HepG2 (cell line): ENCODE measurements around the gene GABBR2. TPM values are rescaled to one million over a fixed set of nuclear protein-coding genes. Genes with fewer than 3 reads are reported as not detected.

Experiments
- ATAC-seq: fragments of 200-7000 bp; cut with Tn5 transposase; 3 replicates; pipeline ENCODE4 v1.9.1; 2020; ENCODE audit warnings: mild to moderate bottlenecking, moderate library complexity
- BruUV-seq: library from RNA; stranded (reverse); fragments of 400-500 nt; replicated peaks from 2 replicates; lab custom pipeline; 2021; lab: Mats Ljungman, UMichigan
- CTCF ChIA-PET: fragments of 300-600 bp; formaldehyde crosslinking; extraction: SDS; loops from one replicate; lab custom pipeline; 2021; ENCODE audit warnings: low total read pairs, inconsistent platforms, low intra/inter-chr PET ratio; lab: Yijun Ruan, JAX
- POLR2A ChIA-PET: fragments of 350-600 bp; sonication (Branson Sonifier 250); formaldehyde crosslinking; loops from one replicate; lab custom pipeline; 2020; ENCODE audit warnings: antibody characterized with exemption, inconsistent platforms; lab: Yijun Ruan, JAX
- DNase-seq: peaks from one replicate; pipeline ENCODE4 v3.0.0-alpha.2; 2015; ENCODE audit warnings: low spot score
- FAIRE-seq: peaks from 3 replicates; lab custom pipeline; 2011; peaks lifted over from hg19 to GRCh38; lab: Jason Lieb, UNC
- H2AFZ ChIP-seq: one replicate; pipeline ENCODE4 v1.6.1; 2011; ENCODE audit warnings: low read length, inconsistent platforms
- H3K27ac ChIP-seq: fragments of 300-600 bp; 3 replicates; pipeline ENCODE4 v1.8.0; 2011; ENCODE audit warnings: mixed run types, mild to moderate bottlenecking, mixed read lengths, low read length, inconsistent platforms; ENCODE audit not compliant: insufficient read depth; ENCODE audit errors: extremely low read length
- H3K27me3 ChIP-seq, 2 experiments: fragments of 200-600 bp in 1 of 2; 2 replicates in 1 of 2; 3 replicates in 1 of 2; pipeline versions ENCODE4 v1.6.0 to v1.8.0; 2011; ENCODE audit warnings: low read length in 2 of 2, mild to moderate bottlenecking in 2 of 2, moderate library complexity in 2 of 2, inconsistent platforms in 1 of 2; ENCODE audit not compliant: insufficient read depth in 2 of 2, control insufficient read depth in 1 of 2
- H3K36me3 ChIP-seq, 2 experiments: fragments of 200-600 bp in 1 of 2; replicated peaks in 1 of 2; 2 replicates in 1 of 2; 3 replicates in 1 of 2; pipeline versions ENCODE4 v1.5.1 to v1.8.0; 2011; ENCODE audit warnings: low read length in 2 of 2, inconsistent platforms in 1 of 2; ENCODE audit not compliant: insufficient read depth in 2 of 2, control insufficient read depth in 1 of 2
- H3K4me1 ChIP-seq: 2 replicates; pipeline ENCODE4 v1.5.1; 2012; ENCODE audit warnings: low read length, inconsistent platforms; ENCODE audit not compliant: insufficient read depth
- H3K4me2 ChIP-seq: 2 replicates; pipeline ENCODE4 v1.6.0; 2011; ENCODE audit warnings: low read depth, low read length, inconsistent platforms
- H3K4me3 ChIP-seq, 3 experiments: fragments of 200-600 bp in 1 of 3; sonication (generic), shearing (Covaris generic) in 1 of 3; replicated peaks in 1 of 3; 2 replicates each; pipeline ENCODE4 v1.5.1; 2011 to 2016; ENCODE audit warnings: low read length in 3 of 3, inconsistent platforms in 2 of 3, low read depth in 2 of 3, mild to moderate bottlenecking in 2 of 3, control low read depth in 1 of 3, mixed read lengths in 1 of 3; ENCODE audit not compliant: insufficient read depth in 1 of 3
- H3K79me2 ChIP-seq: one replicate; pipeline ENCODE4 v1.6.1; 2011; ENCODE audit warnings: low read length, inconsistent platforms; ENCODE audit not compliant: insufficient read depth
- H3K9ac ChIP-seq: 2 replicates; pipeline ENCODE4 v1.6.0; 2011; ENCODE audit warnings: mild to moderate bottlenecking, low read depth, low read length, inconsistent platforms; ENCODE audit not compliant: insufficient read depth
- H3K9me3 ChIP-seq: 2 replicates; pipeline ENCODE4 v1.5.1; 2012; ENCODE audit warnings: mild to moderate bottlenecking, low read length
- H4K20me1 ChIP-seq: 2 replicates; pipeline ENCODE4 v1.6.0; 2011; ENCODE audit warnings: inconsistent platforms, mild to moderate bottlenecking, low read length, moderate library complexity; ENCODE audit not compliant: insufficient read depth
- AKNA ChIP-seq: sonication (generic); formaldehyde crosslinking; IDR thresholded peaks from 2 replicates; pipeline ENCODE4 v1.4.0; 2020; ENCODE audit warnings: missing genetic modification reagents, borderline replicate concordance
- NR2F2 ChIP-seq: IDR thresholded peaks from 2 replicates; pipeline ENCODE4 v1.6.1; 2012; ENCODE audit warnings: low read depth, inconsistent platforms, borderline replicate concordance
- POLR2AphosphoS5 ChIP-seq: IDR thresholded peaks from 2 replicates; pipeline ENCODE4 v1.6.1; 2012; ENCODE audit warnings: low read depth, low read length
- ZBTB26 ChIP-seq: IDR thresholded peaks from 2 replicates; pipeline ENCODE4 v1.6.1; 2016; ENCODE audit warnings: missing compliant biosample characterization, missing genetic modification reagents, borderline replicate concordance
- ZNF3 ChIP-seq: IDR thresholded peaks from 2 replicates; pipeline ENCODE4 v1.7.0; 2017; ENCODE audit warnings: inconsistent platforms
- ZNF652 ChIP-seq: IDR thresholded peaks from 2 replicates; pipeline ENCODE4 v1.6.1; 2016; ENCODE audit warnings: low read depth, borderline replicate concordance
- WGBS: methylation state at CpG from one replicate; pipeline ENCODE4 v1.1.6; 2017; ENCODE audit warnings: low lambda C conversion rate; 5-methylcytosine and 5-hydroxymethylcytosine counted together
- in situ Hi-C: cut with HindIII; loops from 2 replicates; pipeline ENCODE4 v1.10.0; 2017; ENCODE audit warnings: low pct_unique_long_range_greater_than_20kb; ENCODE audit not compliant: extremely low pct_ligation_motif_present
- intact Hi-C: fragments of 100-400 bp; cut with micrococcal nuclease; formaldehyde crosslinking; loops from one replicate; pipeline ENCODE4 v1.10.0; 2022; ENCODE audit not compliant: unreplicated experiment
- polyA plus RNA-seq, 8 experiments: library from polyadenylated mRNA; depleted of rRNA in 3 of 8; stranded (reverse) in 7 of 8; unstranded in 1 of 8; fragments of >200 nt; fragmentation: Illumina TruSeq in 4 of 8; extraction: Trizol in 4 of 8; gene quantifications; 2 replicates each; pipeline versions ENCODE4 v1.2.1 to v1.2.3, GENCODE V29; 2011 to 2016; ENCODE audit warnings: low read depth in 4 of 8, missing spikeins in 1 of 8, mixed read lengths in 1 of 8; ENCODE audit not compliant: insufficient read depth in 1 of 8
- total RNA-seq, 5 experiments: library from RNA; depleted of rRNA; stranded (reverse); fragments of >200 nt; fragmentation: Illumina TruSeq; extraction: Trizol; gene quantifications; 2 replicates each; pipeline ENCODE4 v1.2.3, GENCODE V29; 2016; ENCODE audit warnings: low read depth in 1 of 5
- TF ChIP-seq, protein P1 (sequence below): sonication (generic); formaldehyde crosslinking; IDR thresholded peaks from 2 replicates; pipeline ENCODE4 v1.9.0; 2021; ENCODE audit warnings: missing genetic modification reagents, borderline replicate concordance
- TF ChIP-seq, protein P2 (sequence below): sonication (generic); formaldehyde crosslinking; IDR thresholded peaks from 2 replicates; pipeline ENCODE4 v1.8.1; 2023; ENCODE audit warnings: mild to moderate bottlenecking, inconsistent platforms, moderate library complexity, missing genetic modification reagents, borderline replicate concordance

GABBR2 gene
- total and polyA plus RNA-seq, 2 of the 13 experiments (the other 11 are each of a cell fraction or from before 2014, with no cell fraction given), result 0.02 TPM; not detected in 1

DNA sequence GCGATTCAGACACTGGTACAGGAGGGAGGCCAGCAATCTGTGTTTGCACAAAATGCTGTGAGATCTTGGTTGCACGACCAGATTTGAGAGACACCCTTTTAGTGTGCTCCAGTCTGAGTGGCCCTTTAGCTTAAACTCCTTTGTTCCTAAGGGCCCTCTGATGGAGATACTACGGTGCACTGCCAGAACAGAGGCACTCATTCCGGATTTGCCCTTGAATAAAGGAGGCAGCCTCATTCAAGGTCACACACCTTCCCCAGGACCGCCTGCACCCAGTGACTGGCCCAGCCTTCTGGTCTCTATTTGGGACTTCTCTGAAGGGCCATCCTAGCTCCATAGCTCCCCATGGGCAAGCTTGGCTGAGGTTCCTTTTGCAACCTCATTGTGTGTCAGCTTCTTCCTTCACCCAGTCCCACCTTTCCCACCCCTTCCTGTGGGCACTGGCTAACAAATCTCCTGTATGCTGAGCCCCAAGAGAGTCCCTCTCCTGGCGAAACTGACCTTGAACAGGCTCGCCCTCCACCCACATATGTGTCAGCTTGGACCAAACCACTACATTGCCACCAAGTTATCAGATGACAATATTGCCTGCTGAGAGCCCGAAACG lies 191.7 kb downstream of the GABBR2 start:
- H3K27ac ChIP-seq, result no peak overlapping the region
- H3K9ac ChIP-seq, result no peak overlapping the region
- no peaks in the 10 kb centered on the region for H3K9me3 ChIP-seq
- TF ChIP-seq ZBTB26 (CRISPR knock-in tag) (no peak), POLR2AphosphoS5 (no peak)
- H3K4me3 ChIP-seq, result no peak overlapping the region
- DNase-seq, result no peak
- 9% methylated on average over 7 of the region's 9 CpGs for WGBS
- in situ Hi-C loops (no loop called here), intact Hi-C loops (no loop called here)
- H2AFZ ChIP-seq, result no peak overlapping the region
- no peaks in the 10 kb centered on the region for H3K79me2 ChIP-seq
- no TSS peak for BruUV-seq
- H4K20me1 ChIP-seq, result no peaks in the 10 kb centered on the region
- no peaks in the 10 kb centered on the region for H3K36me3 ChIP-seq
- H3K27me3 ChIP-seq, result no peaks in the 10 kb centered on the region
- no peak overlapping the region for H3K4me2 ChIP-seq
- no peak for ATAC-seq
- no peak for FAIRE-seq
- no peaks in the 10 kb centered on the region for H3K4me1 ChIP-seq
- CTCF ChIA-PET, result no interaction called here
- POLR2A ChIA-PET, result no interaction called here

DNA sequence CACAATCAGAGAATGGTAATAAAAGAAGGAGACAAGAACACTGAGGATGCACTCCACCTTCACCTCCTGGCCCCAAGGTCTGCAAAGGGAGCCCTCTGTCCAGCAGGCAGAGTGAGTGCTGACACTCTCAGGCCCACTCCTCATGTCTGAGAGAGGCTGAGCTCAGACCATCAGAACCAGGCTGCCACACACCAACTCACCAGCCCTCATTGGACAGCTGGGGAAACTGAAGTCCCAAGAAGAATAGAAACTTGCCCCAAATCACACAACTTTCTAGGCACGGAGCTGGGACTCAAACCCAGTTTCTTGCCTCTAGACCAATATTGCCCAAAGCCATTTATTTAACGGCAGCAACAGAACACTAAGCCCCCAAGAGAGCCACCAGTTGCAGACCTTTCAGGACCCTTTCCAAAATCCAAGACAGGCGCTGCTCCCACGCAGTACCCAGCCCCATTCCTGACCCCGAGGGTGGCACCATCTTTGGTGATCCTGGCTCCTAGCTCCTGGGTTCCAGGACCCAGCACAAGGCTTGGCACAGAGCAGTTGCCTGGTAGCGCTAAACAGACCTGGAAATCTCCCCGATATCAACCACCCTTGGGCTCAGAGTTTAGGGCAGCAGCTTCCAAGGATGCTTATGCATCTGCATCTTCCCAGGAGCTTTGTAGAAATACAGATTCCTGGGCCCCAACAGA lies 192.4 kb downstream of the GABBR2 start:
- Histone ChIP-seq H3K36me3 (no peaks in the 10 kb centered on the region), H3K79me2 (no peaks in the 10 kb centered on the region), H3K4me2 (no peak overlapping the region), H4K20me1 (no peaks in the 10 kb centered on the region), H3K4me1 (no peaks in the 10 kb centered on the region), H3K9ac (no peak overlapping the region), H3K9me3 (no peaks in the 10 kb centered on the region), H3K4me3 (no peak overlapping the region), H2AFZ (no peak overlapping the region), H3K27ac (no peak overlapping the region), H3K27me3 (no peaks in the 10 kb centered on the region)
- FAIRE-seq (no peak), DNase-seq (no peak), ATAC-seq (no peak)
- in situ Hi-C loops, result no loop called here
- intact Hi-C loops, result no loop called here
- WGBS, result 0% methylated on average over 2 of the region's 7 CpGs
- no TSS peak for BruUV-seq
- POLR2A ChIA-PET, result no interaction called here
- CTCF ChIA-PET, result no interaction called here
- TF ChIP-seq AKNA (CRISPR knock-in tag), result no peak
- TF ChIP-seq ZNF3 (CRISPR knock-in tag), result no peak
- no peak for TF ChIP-seq ZNF652 (CRISPR knock-in tag)
- TF ChIP-seq, protein P1, sequence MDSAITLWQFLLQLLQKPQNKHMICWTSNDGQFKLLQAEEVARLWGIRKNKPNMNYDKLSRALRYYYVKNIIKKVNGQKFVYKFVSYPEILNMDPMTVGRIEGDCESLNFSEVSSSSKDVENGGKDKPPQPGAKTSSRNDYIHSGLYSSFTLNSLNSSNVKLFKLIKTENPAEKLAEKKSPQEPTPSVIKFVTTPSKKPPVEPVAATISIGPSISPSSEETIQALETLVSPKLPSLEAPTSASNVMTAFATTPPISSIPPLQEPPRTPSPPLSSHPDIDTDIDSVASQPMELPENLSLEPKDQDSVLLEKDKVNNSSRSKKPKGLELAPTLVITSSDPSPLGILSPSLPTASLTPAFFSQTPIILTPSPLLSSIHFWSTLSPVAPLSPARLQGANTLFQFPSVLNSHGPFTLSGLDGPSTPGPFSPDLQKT (CRISPR knock-in tag), result no peak
- TF ChIP-seq, protein P2, sequence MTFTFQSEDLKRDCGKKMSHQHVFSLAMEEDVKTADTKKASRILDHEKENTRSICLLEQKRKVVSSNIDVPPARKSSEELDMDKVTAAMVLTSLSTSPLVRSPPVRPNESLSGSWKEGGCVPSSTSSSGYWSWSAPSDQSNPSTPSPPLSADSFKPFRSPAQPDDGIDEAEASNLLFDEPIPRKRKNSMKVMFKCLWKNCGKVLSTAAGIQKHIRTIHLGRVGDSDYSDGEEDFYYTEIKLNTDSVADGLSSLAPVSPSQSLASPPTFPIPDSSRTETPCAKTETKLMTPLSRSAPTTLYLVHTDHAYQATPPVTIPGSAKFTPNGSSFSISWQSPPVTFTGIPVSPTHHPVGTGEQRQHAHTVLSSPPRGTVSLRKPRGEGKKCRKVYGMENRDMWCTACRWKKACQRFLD (CRISPR knock-in tag), result no peak
- no peak for TF ChIP-seq NR2F2
